ENCODE data around the gene RAF1. TPM values are rescaled to one million over a fixed set of nuclear protein-coding genes. Genes with fewer than 3 reads are reported as not detected.

The RAF1 gene
- 62.1 to 70.8 TPM (median 66.3 TPM) in 5 replicates for total RNA-seq (2022; extraction: Qiagen RNA extraction)

GRCh38 chr3:12663936-12664908 lies at the start of gene RAF1:
Gene RAF1, minus strand, starts transcription at chr3:12664117. Its CDS starts 45,396 bp downstream, at chr3:12618721.

GRCh38 chr3:12556690-12557472 lies 107.0 kb downstream of the RAF1 start, which contains the start of gene MKRN2:
Gene MKRN2, plus strand, starts transcription at chr3:12557087. Its CDS starts 64 bp downstream, at chr3:12557151.

GRCh38 chr3:12545473-12545791 lies 118.5 kb downstream of the RAF1 start, which contains the start of gene MKRN2OS:
Gene MKRN2OS, minus strand, starts transcription at chr3:12545499. Its CDS starts 35 bp downstream, at chr3:12545464.

Other genes starting within 250 kb of the RAF1 start
- gene TSEN2, start 179.6 kb downstream of the RAF1 start, total RNA-seq (2022; extraction: Qiagen RNA extraction) = 17.7 to 19.6 TPM (median 18.4 TPM) in 5 replicates
- gene MKRN2OS, start 118.6 kb downstream of the RAF1 start, total RNA-seq (2022; extraction: Qiagen RNA extraction) = not detected in 5 replicates
- gene MKRN2, start 107.0 kb downstream of the RAF1 start, total RNA-seq (2022; extraction: Qiagen RNA extraction) = 26.1 to 32.4 TPM (median 27.2 TPM) in 5 replicates
- 0.15 to 0.68 TPM (median 0.50 TPM) in 5 replicates for gene TMEM40, start 95.1 kb upstream of the RAF1 start, total RNA-seq (2022; extraction: Qiagen RNA extraction)
- 0.36 to 0.67 TPM (median 0.37 TPM) in 5 replicates for gene CAND2, start 132.6 kb upstream of the RAF1 start, total RNA-seq (2022; extraction: Qiagen RNA extraction)
- gene RPL32, start 177.4 kb upstream of the RAF1 start, total RNA-seq (2022; extraction: Qiagen RNA extraction) = 2,098 to 2,545 TPM (median 2,349 TPM) in 5 replicates

Data from A549 treated with Hydrocortisone at 1 μM for 4 hours (cell line).